HepG2 (cell line): ENCODE data around the gene SPATC1L. TPM values are rescaled to one million over a fixed set of nuclear protein-coding genes. Genes with fewer than 3 reads are reported as not detected.

ENCODE experiments used
- CBX5 ChIP-seq: sonication (generic); formaldehyde crosslinking; IDR thresholded peaks from 2 replicates; pipeline ENCODE4 v1.4.0; 2020; ENCODE audit warnings: missing genetic modification reagents, borderline replicate concordance
- CCDC6 ChIP-seq: sonication (generic); formaldehyde crosslinking; IDR thresholded peaks from 2 replicates; pipeline ENCODE4 v1.8.1; 2022; ENCODE audit warnings: mild to moderate bottlenecking, missing genetic modification reagents, moderate library complexity
- FOXA3 ChIP-seq: IDR thresholded peaks from 2 replicates; pipeline ENCODE4 v1.6.1; 2016; ENCODE audit warnings: missing genetic modification reagents, missing compliant biosample characterization
- GABPB1 ChIP-seq: IDR thresholded peaks from 2 replicates; pipeline ENCODE4 v1.6.1; 2016; ENCODE audit warnings: mild to moderate bottlenecking, missing genetic modification reagents, moderate library complexity, missing compliant biosample characterization
- HNRNPLL ChIP-seq: fragments of 200-400 bp; formaldehyde crosslinking; IDR thresholded peaks from 2 replicates; pipeline ENCODE4 v1.6.1; 2017; ENCODE audit warnings: mild to moderate bottlenecking, low read depth, low read length; ENCODE audit not compliant: poor library complexity, severe bottlenecking
- JDP2 ChIP-seq: sonication (generic); formaldehyde crosslinking; IDR thresholded peaks from 2 replicates; pipeline ENCODE4 v1.8.1; 2022; ENCODE audit warnings: missing genetic modification reagents, borderline replicate concordance
- KDM5A ChIP-seq: fragments of 200-600 bp; sonication (generic); IDR thresholded peaks from 2 replicates; pipeline ENCODE4 v1.7.0; 2018; ENCODE audit warnings: antibody characterized with exemption, mild to moderate bottlenecking, low read length, borderline replicate concordance
- KDM5B ChIP-seq: sonication (generic); formaldehyde crosslinking; IDR thresholded peaks from 2 replicates; pipeline ENCODE4 v1.4.0; 2020; ENCODE audit warnings: missing genetic modification reagents, mild to moderate bottlenecking, borderline replicate concordance
- NCOA1 ChIP-seq: sonication (generic); formaldehyde crosslinking; IDR thresholded peaks from 2 replicates; pipeline ENCODE4 v1.9.0; 2021; ENCODE audit warnings: missing genetic modification reagents
- NPAS2 ChIP-seq: sonication (generic); formaldehyde crosslinking; IDR thresholded peaks from 2 replicates; pipeline ENCODE4 v1.8.0; 2022; ENCODE audit warnings: mild to moderate bottlenecking, missing genetic modification reagents, borderline replicate concordance
- POLR2AphosphoS5 ChIP-seq: IDR thresholded peaks from 2 replicates; pipeline ENCODE4 v1.6.1; 2012; ENCODE audit warnings: low read depth, low read length
- PRMT3 ChIP-seq: sonication (generic); formaldehyde crosslinking; IDR thresholded peaks from 2 replicates; pipeline ENCODE4 v1.8.1; 2022; ENCODE audit warnings: low read depth, mild to moderate bottlenecking, moderate library complexity, missing genetic modification reagents, borderline replicate concordance
- SMYD3 ChIP-seq: sonication (generic); formaldehyde crosslinking; IDR thresholded peaks from 2 replicates; pipeline ENCODE4 v1.8.1; 2023; ENCODE audit warnings: mild to moderate bottlenecking, missing genetic modification reagents
- SNAPC2 ChIP-seq: sonication (generic); formaldehyde crosslinking; IDR thresholded peaks from 2 replicates; pipeline ENCODE4 v1.8.1; 2022; ENCODE audit warnings: mild to moderate bottlenecking, missing genetic modification reagents
- SP2 ChIP-seq: sonication (generic); formaldehyde crosslinking; IDR thresholded peaks from 2 replicates; pipeline ENCODE4 v1.5.1; 2020; ENCODE audit warnings: mild to moderate bottlenecking, missing genetic modification reagents
- TGIF2 ChIP-seq: IDR thresholded peaks from 2 replicates; pipeline ENCODE4 v1.6.1; 2016; ENCODE audit warnings: control low read depth, missing compliant biosample characterization
- THAP7 ChIP-seq: sonication (generic); formaldehyde crosslinking; IDR thresholded peaks from 2 replicates; pipeline ENCODE4 v1.8.1; 2023; ENCODE audit warnings: mild to moderate bottlenecking, missing genetic modification reagents
- U2AF2 ChIP-seq: fragments of 200-400 bp; formaldehyde crosslinking; IDR thresholded peaks from 2 replicates; pipeline ENCODE4 v1.6.1; 2017; ENCODE audit warnings: low read depth, mild to moderate bottlenecking, low read length
- ZFY ChIP-seq: sonication (generic); formaldehyde crosslinking; IDR thresholded peaks from 2 replicates; pipeline ENCODE4 v1.4.0; 2020; ENCODE audit warnings: missing genetic modification reagents
- ZNF556 ChIP-seq: sonication (generic); formaldehyde crosslinking; IDR thresholded peaks from 2 replicates; pipeline ENCODE4 v1.4.0; 2020; ENCODE audit warnings: mild to moderate bottlenecking, missing genetic modification reagents, borderline replicate concordance
- ZNF577 ChIP-seq: sonication (generic); formaldehyde crosslinking; IDR thresholded peaks from 2 replicates; pipeline ENCODE4 v1.4.0; 2020; ENCODE audit warnings: mild to moderate bottlenecking, low read depth, missing genetic modification reagents, borderline replicate concordance
- ZNF878 ChIP-seq: sonication (generic); formaldehyde crosslinking; IDR thresholded peaks from 2 replicates; pipeline ENCODE4 v1.8.1; 2023; ENCODE audit warnings: mild to moderate bottlenecking, missing genetic modification reagents, moderate library complexity
- ZSCAN21 ChIP-seq: sonication (generic); formaldehyde crosslinking; IDR thresholded peaks from 2 replicates; pipeline ENCODE4 v1.8.0; 2022; ENCODE audit warnings: mild to moderate bottlenecking, missing genetic modification reagents, moderate library complexity, borderline replicate concordance
- polyA plus RNA-seq, 8 experiments: library from polyadenylated mRNA; depleted of rRNA in 3 of 8; stranded (reverse) in 7 of 8; unstranded in 1 of 8; fragments of >200 nt; fragmentation: Illumina TruSeq in 4 of 8; extraction: Trizol in 4 of 8; gene quantifications; 2 replicates each; pipeline versions ENCODE4 v1.2.1 to v1.2.3, GENCODE V29; 2011 to 2016; ENCODE audit warnings: low read depth in 4 of 8, missing spikeins in 1 of 8, mixed read lengths in 1 of 8; ENCODE audit not compliant: insufficient read depth in 1 of 8
- total RNA-seq, 5 experiments: library from RNA; depleted of rRNA; stranded (reverse); fragments of >200 nt; fragmentation: Illumina TruSeq; extraction: Trizol; gene quantifications; 2 replicates each; pipeline ENCODE4 v1.2.3, GENCODE V29; 2016; ENCODE audit warnings: low read depth in 1 of 5
- TF ChIP-seq, protein P1 (sequence below): sonication (generic); formaldehyde crosslinking; IDR thresholded peaks from 2 replicates; pipeline ENCODE4 v1.5.0; 2020; ENCODE audit warnings: missing genetic modification reagents
- TF ChIP-seq, protein P2 (sequence below): sonication (generic); formaldehyde crosslinking; IDR thresholded peaks from 2 replicates; pipeline ENCODE4 v1.4.0; 2020; ENCODE audit warnings: mild to moderate bottlenecking, missing genetic modification reagents
- TF ChIP-seq, protein P3 (sequence below): sonication (generic); formaldehyde crosslinking; IDR thresholded peaks from 2 replicates; pipeline ENCODE4 v1.8.1; 2023; ENCODE audit warnings: mild to moderate bottlenecking, moderate library complexity, missing genetic modification reagents
- TF ChIP-seq, protein P4 (sequence below): sonication (generic); formaldehyde crosslinking; IDR thresholded peaks from 2 replicates; pipeline ENCODE4 v1.4.0; 2020; ENCODE audit warnings: mild to moderate bottlenecking, missing genetic modification reagents

Gene SPATC1L
- total and polyA plus RNA-seq, 2 of the 13 experiments (the other 11 are each of a cell fraction or from before 2014, with no cell fraction given): 1.4 to 3.3 TPM

DNA sequence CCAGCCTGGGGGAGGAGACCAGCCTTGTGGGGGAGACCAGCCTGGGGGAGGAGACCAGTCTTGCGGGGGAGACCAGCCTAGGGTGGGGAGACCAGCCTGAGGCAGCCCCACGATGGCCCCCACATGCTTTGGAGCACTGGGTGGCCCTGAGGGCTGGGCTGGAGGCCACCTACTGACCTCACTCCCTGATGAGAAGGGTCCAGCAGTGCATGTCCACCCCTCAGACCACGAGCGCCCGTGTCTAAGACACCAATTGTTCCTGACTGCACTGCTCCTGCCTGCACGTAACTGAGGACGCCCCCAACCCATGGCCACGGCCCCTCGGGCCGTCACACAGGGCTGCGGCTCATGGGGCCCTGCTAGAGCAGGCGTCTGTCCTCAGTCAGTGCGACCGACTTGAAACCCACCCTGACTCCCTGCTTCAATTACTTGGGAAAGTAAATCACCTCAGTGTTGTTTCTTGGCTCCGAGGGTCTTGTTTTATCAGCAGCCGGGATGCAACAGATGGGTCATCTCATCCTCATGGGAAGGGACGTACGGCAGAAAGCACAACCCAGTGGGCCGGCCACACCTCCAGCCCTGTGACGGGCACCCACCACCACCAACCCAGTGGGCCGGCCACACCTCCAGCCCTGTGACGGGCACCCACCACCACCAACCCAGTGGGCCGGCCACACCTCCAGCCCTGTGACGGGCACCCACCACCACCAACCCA lies at the start of gene SPATC1L (continued):
- TF ChIP-seq, protein P1, sequence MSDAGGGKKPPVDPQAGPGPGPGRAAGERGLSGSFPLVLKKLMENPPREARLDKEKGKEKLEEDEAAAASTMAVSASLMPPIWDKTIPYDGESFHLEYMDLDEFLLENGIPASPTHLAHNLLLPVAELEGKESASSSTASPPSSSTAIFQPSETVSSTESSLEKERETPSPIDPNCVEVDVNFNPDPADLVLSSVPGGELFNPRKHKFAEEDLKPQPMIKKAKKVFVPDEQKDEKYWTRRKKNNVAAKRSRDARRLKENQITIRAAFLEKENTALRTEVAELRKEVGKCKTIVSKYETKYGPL (CRISPR knock-in tag): no peak
- peak; percentile 12; the same call in 1 of the 2 replicates for TF ChIP-seq KDM5B (CRISPR knock-in tag)
- TF ChIP-seq JDP2 (CRISPR knock-in tag): no peak
- no peak for TF ChIP-seq FOXA3
- TF ChIP-seq SMYD3 (CRISPR knock-in tag): no peak
- peak; percentile 34; the same call in 1 of the 2 replicates for TF ChIP-seq KDM5A
- peak; percentile 93 for TF ChIP-seq SP2 (CRISPR knock-in tag)
- TF ChIP-seq, protein P2, sequence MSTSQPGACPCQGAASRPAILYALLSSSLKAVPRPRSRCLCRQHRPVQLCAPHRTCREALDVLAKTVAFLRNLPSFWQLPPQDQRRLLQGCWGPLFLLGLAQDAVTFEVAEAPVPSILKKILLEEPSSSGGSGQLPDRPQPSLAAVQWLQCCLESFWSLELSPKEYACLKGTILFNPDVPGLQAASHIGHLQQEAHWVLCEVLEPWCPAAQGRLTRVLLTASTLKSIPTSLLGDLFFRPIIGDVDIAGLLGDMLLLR (CRISPR knock-in tag): no peak
- no peak for TF ChIP-seq CBX5 (CRISPR knock-in tag)
- TF ChIP-seq CCDC6 (CRISPR knock-in tag): no peak
- no peak for TF ChIP-seq ZSCAN21
- TF ChIP-seq, protein P3, sequence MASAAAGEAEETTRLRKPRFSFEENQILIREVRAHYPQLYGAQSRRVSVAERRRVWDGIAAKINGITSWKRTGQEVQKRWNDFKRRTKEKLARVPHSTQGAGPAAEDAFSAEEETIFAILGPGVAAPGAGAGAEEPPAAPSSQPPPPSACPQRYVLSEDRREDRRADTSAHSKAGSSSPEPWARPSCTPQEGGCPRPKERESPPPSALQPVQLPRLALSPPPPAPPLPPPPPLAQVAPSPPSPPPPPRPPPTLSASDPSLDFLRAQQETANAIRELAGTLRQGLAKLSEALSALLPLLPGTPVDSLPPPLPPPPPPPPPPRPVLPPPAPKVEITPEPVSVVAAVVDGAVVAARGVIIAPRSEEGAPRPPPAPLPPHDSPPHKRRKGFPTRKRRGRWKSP (CRISPR knock-in tag): no peak
- TF ChIP-seq ZFY: peak; percentile 6; the same call in 1 of the 2 replicates
- TF ChIP-seq ZNF878: no peak
- TF ChIP-seq PRMT3: no peak
- TF ChIP-seq HNRNPLL: no peak
- no peak for TF ChIP-seq NPAS2 (CRISPR knock-in tag)
- TF ChIP-seq SNAPC2 (CRISPR knock-in tag): no peak
- TF ChIP-seq TGIF2: no peak
- TF ChIP-seq, protein P4, sequence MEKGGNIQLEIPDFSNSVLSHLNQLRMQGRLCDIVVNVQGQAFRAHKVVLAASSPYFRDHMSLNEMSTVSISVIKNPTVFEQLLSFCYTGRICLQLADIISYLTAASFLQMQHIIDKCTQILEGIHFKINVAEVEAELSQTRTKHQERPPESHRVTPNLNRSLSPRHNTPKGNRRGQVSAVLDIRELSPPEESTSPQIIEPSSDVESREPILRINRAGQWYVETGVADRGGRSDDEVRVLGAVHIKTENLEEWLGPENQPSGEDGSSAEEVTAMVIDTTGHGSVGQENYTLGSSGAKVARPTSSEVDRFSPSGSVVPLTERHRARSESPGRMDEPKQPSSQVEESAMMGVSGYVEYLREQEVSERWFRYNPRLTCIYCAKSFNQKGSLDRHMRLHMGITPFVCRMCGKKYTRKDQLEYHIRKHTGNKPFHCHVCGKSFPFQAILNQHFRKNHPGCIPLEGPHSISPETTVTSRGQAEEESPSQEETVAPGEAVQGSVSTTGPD (CRISPR knock-in tag): no peak
- no peak for TF ChIP-seq NCOA1
- no peak for TF ChIP-seq U2AF2
- TF ChIP-seq THAP7 (CRISPR knock-in tag): no peak
- TF ChIP-seq POLR2AphosphoS5: peak; percentile 28; the same call in 1 of the 2 replicates
- TF ChIP-seq ZNF577 (CRISPR knock-in tag): no peak
- TF ChIP-seq ZNF556 (CRISPR knock-in tag): no peak
- 0 out of 2 replicates have a peak, but pooled peaks have one; percentile 22 for TF ChIP-seq GABPB1 (CRISPR knock-in tag)
